ENCODE data around the gene ZNF804B. TPM values are rescaled to one million over a fixed set of nuclear protein-coding genes. Genes with fewer than 3 reads are reported as not detected.

The ZNF804B gene
- total RNA-seq, 1 donor from 2014 or later, result not detected

GRCh38 chr7:88795553-88795952, 36.1 kb downstream of the ZNF804B start, which contains the start of gene TEX47:
TSS of gene TEX47 (minus strand) at chr7:88795737. CDS start at chr7:88794942, 795 bp downstream.
- no peak for DNase-seq (ENCODE audit: low spot score)
- Mint-ChIP-seq H3K36me3 (no peaks in the 10 kb centered on the region), H3K27me3 (ENCODE audit: insufficient read depth, low read depth) (no peaks in the 10 kb centered on the region), H3K9me3 (no peaks in the 10 kb centered on the region), H3K4me3 (no peak within 1 kb of the TSS), H3K4me1 (no peaks in the 10 kb centered on the region), H3K27ac (no peak within 1 kb of the TSS)
- H3K4me1 ChIP-seq, result no peaks in the 10 kb centered on the region
- no peaks in the 10 kb centered on the region for H3K36me3 ChIP-seq
- no peaks in the 10 kb centered on the region for H3K9me3 ChIP-seq (ENCODE audit: low read depth)
- H3K9ac ChIP-seq, result no peak within 1 kb of the TSS
- no peaks in the 10 kb centered on the region for H4K20me1 ChIP-seq (ENCODE audit: low read depth)
- TF ChIP-seq EZH2 (IDR thresholded peaks at IDR 0.05) (no peak), EZH2phosphoT487 (IDR thresholded peaks at IDR 0.05) (no peak), CTCF (IDR thresholded peaks at IDR 0.05) (no peak)
- no peak within 1 kb of the TSS for H3K4me2 ChIP-seq
- no peaks in the 10 kb centered on the region for H3K79me2 ChIP-seq (ENCODE audit: low read depth)
- H3F3A ChIP-seq (ENCODE audit: low read depth), result no peaks in the 10 kb centered on the region
- H3K27me3 ChIP-seq, result no peaks in the 10 kb centered on the region
- no peak within 1 kb of the TSS for H3K4me3 ChIP-seq
- H3K27ac ChIP-seq, result no peak within 1 kb of the TSS
- H2AFZ ChIP-seq (replicated peaks), result no peak within 1 kb of the TSS

GRCh38 chr7:88801046-88801445, 41.5 kb downstream of the ZNF804B start:
- Mint-ChIP-seq H3K27me3 (ENCODE audit: insufficient read depth, low read depth) (peaks cover 2% of the 10 kb centered on the region), H3K9me3 (no peaks in the 10 kb centered on the region), H3K4me3 (no peak overlapping the region), H3K36me3 (no peaks in the 10 kb centered on the region), H3K4me1 (no peaks in the 10 kb centered on the region), H3K27ac (no peak overlapping the region)
- Histone ChIP-seq H4K20me1 (ENCODE audit: low read depth) (no peaks in the 10 kb centered on the region), H3K36me3 (no peaks in the 10 kb centered on the region), H3K79me2 (ENCODE audit: low read depth) (no peaks in the 10 kb centered on the region), H3K27me3 (no peaks in the 10 kb centered on the region), H3K4me3 (no peak overlapping the region), H2AFZ (replicated peaks) (no peak overlapping the region), H3K9ac (no peak overlapping the region), H3K9me3 (ENCODE audit: low read depth) (no peaks in the 10 kb centered on the region), H3F3A (ENCODE audit: low read depth) (no peaks in the 10 kb centered on the region), H3K27ac (no peak overlapping the region), H3K4me1 (peaks cover 8% of the 10 kb centered on the region), H3K4me2 (no peak overlapping the region)
- TF ChIP-seq CTCF (IDR thresholded peaks at IDR 0.05) (no peak), EZH2 (IDR thresholded peaks at IDR 0.05) (no peak), EZH2phosphoT487 (IDR thresholded peaks at IDR 0.05) (no peak)
- no peak for DNase-seq (ENCODE audit: low spot score)

- Histone ChIP-seq H2AFZ (replicated peaks) (no peak overlapping the region), H3K36me3 (no peaks in the 10 kb centered on the region), H4K20me1 (ENCODE audit: low read depth) (no peaks in the 10 kb centered on the region), H3K9me3 (ENCODE audit: low read depth) (no peaks in the 10 kb centered on the region), H3K4me3 (no peak overlapping the region), H3K27ac (no peak overlapping the region), H3F3A (ENCODE audit: low read depth) (no peaks in the 10 kb centered on the region), H3K4me2 (no peak overlapping the region), H3K27me3 (no peaks in the 10 kb centered on the region), H3K9ac (no peak overlapping the region), H3K79me2 (ENCODE audit: low read depth) (no peaks in the 10 kb centered on the region), H3K4me1 (peaks cover 3% of the 10 kb centered on the region)
- TF ChIP-seq EZH2 (IDR thresholded peaks at IDR 0.05) (no peak), CTCF (IDR thresholded peaks at IDR 0.05) (no peak), EZH2phosphoT487 (IDR thresholded peaks at IDR 0.05) (no peak)
- H3K4me3 Mint-ChIP-seq, result no peak overlapping the region
- H3K36me3 Mint-ChIP-seq, result no peaks in the 10 kb centered on the region
- no peak for DNase-seq (ENCODE audit: low spot score)
- H3K27ac Mint-ChIP-seq, result no peak overlapping the region
- H3K27me3 Mint-ChIP-seq (ENCODE audit: insufficient read depth, low read depth), result peaks cover 2% of the 10 kb centered on the region
- H3K4me1 Mint-ChIP-seq, result no peaks in the 10 kb centered on the region
- H3K9me3 Mint-ChIP-seq, result no peaks in the 10 kb centered on the region
These were observed 47.0 kb downstream of the ZNF804B start for GRCh38 chr7:88806280-88807037.

All from neural progenitor cell (in vitro differentiated cells).